SK-N-SH (cell line): ENCODE measurements around the gene SENP8.

Source experiments
- CTCF ChIP-seq: fragments of 200-600 bp; sonication (generic); IDR thresholded peaks from 2 replicates; pipeline ENCODE4 v1.6.1; 2017; ENCODE audit warnings: antibody characterized with exemption, mild to moderate bottlenecking, moderate library complexity
- FOXM1 ChIP-seq: IDR thresholded peaks from 2 replicates; pipeline ENCODE4 v1.4.0; 2012; ENCODE audit warnings: low read depth, mild to moderate bottlenecking
- NFIC ChIP-seq: IDR thresholded peaks from 2 replicates; pipeline ENCODE4 v1.4.0; 2012; ENCODE audit warnings: borderline replicate concordance
- POLR2AphosphoS5 ChIP-seq: IDR thresholded peaks from 2 replicates; pipeline ENCODE4 v1.6.1; 2012; ENCODE audit warnings: low read depth, low read length
- USF2 ChIP-seq: fragments of 150-350 bp; IDR thresholded peaks from 2 replicates; pipeline ENCODE4 v1.6.1; 2017; ENCODE audit warnings: antibody characterized with exemption, low read length, low read depth, borderline replicate concordance

- no peak for TF ChIP-seq CTCF
- TF ChIP-seq NFIC, result no peak
- no peak for TF ChIP-seq FOXM1
- TF ChIP-seq POLR2AphosphoS5, result no peak
- TF ChIP-seq USF2, result no peak
Measured at GRCh38 chr15:72175186-72176044, 57.2 kb downstream of the SENP8 start.
